ENCODE data around the gene OLFML2A. TPM values are rescaled to one million over a fixed set of nuclear protein-coding genes. Genes with fewer than 3 reads are reported as not detected.

OLFML2A gene
- total and polyA plus RNA-seq, 2 of the 4 experiments (the other 2 are of a cell fraction) = 2.0 to 5.9 TPM

DNA sequence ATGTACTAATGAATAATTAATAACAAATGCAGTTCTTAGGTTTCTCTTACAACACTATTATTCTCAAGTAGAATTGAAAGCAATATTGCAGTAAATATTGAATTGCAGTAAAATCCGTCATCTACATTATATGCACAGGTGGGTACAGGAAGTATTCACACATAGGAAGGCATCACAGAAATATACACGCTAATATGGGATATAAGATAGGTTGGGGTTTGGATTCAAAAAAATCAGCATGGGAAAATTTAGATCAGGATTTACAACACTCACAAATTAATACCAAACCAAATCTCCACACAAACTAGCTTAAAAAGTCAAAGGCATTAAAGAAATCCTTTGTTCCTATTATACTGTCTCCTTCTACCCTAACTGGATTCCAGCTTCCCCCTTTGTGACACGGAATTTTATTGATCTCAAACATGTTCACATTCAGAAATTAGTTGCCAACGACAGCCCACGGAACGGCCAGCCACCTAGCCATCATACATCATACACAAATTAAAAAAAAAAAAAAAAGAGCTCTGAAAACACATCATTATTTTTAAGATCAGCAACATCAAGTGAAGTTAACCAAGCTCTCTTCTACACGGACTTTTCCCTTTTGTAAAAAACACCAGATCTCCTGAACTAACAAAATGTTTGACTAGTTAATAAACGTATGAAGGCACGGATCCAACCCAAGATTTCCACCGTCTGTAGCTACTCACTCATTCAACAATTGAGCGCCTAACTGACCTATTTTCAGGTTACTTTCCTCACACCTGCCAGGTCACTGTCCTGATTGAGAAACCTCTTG, 8.0 kb upstream of the OLFML2A start:
- Histone ChIP-seq H3K4me2 (ENCODE audit: low read depth, low read length) (no peak overlapping the region), H3K9ac (ENCODE audit: low read depth, low read length) (no peak overlapping the region), H3K27me3 (ENCODE audit: control insufficient read depth, insufficient read depth, low read length) (peaks cover 57% of the 10 kb centered on the region), H3K36me3 (ENCODE audit: control insufficient read depth, insufficient read depth, low read length) (no peaks in the 10 kb centered on the region), H2AK9ac (replicated peaks; ENCODE audit: low read depth, low read length, poor library complexity) (no peak overlapping the region), H4K91ac (ENCODE audit: insufficient read depth, low read depth, low read length) (no peak overlapping the region), H4K5ac (ENCODE audit: low read depth, low read length) (no peak overlapping the region), H2BK5ac (ENCODE audit: low read depth, low read length, poor library complexity, severe bottlenecking) (no peak overlapping the region), H2AFZ (replicated peaks; ENCODE audit: low read length, poor library complexity) (no peak overlapping the region), H3K9me1 (ENCODE audit: insufficient read depth, low read length) (no peaks in the 10 kb centered on the region), H2BK15ac (ENCODE audit: low read depth, low read length) (no peak overlapping the region), H2BK120ac (ENCODE audit: low read depth, low read length) (no peak overlapping the region), H3K9me3 (ENCODE audit: control insufficient read depth, insufficient read depth, low read length) (no peaks in the 10 kb centered on the region), H3K27ac (ENCODE audit: insufficient read depth, low read length) (no peak overlapping the region), H3K56ac (ENCODE audit: extremely low read depth, insufficient read depth, low read length) (no peak overlapping the region), H3K23ac (ENCODE audit: low read depth, low read length) (peak overlapping the region; percentile 87), H3K14ac (replicated peaks; ENCODE audit: low read depth, low read length) (no peak overlapping the region), H3K4me1 (ENCODE audit: control insufficient read depth, insufficient read depth, low read length) (peaks cover 2% of the 10 kb centered on the region; the same call in 1 of the 2 replicates), H3K18ac (ENCODE audit: low read depth, low read length) (no peak overlapping the region), H4K8ac (ENCODE audit: low read depth in 2 of 2, low read length in 2 of 2) (no peak overlapping the region), H3K4me3 (ENCODE audit: insufficient read depth, low read depth, low read length) (no peak overlapping the region), H4K20me1 (ENCODE audit: insufficient read depth, low read length) (peaks cover 12% of the 10 kb centered on the region), H3K4ac (ENCODE audit: low read depth, low read length) (no peak overlapping the region), H2BK20ac (ENCODE audit: low read depth, low read length) (no peak overlapping the region), H2AK5ac (ENCODE audit: low read depth, low read length) (no peak overlapping the region), H3K79me1 (ENCODE audit: low read depth in 1 of 2, low read length in 2 of 2) (no peaks in the 10 kb centered on the region)
- WGBS, 2 experiments (ENCODE audit: extremely low coverage in 2 of 2, insufficient read length in 1 of 2) = 5% methylated on average over 3 of the region's 11 CpGs; no CpG with 5 or more reads in 1 of the 2 experiments
- DNase-seq (no peak), ATAC-seq (ENCODE audit: low read depth) (no peak)
- CTCF ChIA-PET = interaction anchor here (0.6 to 9.5 kb wide), 3 partner anchors 45 to 1173 kb away, joined by 3 to 165 read pairs (median 3); partner anchors contain the start of gene WDR38
- BruUV-seq (replicated peaks) = no TSS peak
- dilution Hi-C loops (cut with HindIII; ENCODE audit: low sequenced_read_pairs, unreplicated experiment) (no loop called here), in situ Hi-C loops (cut with MboI; ENCODE audit: low sequenced_read_pairs) (no loop called here), intact Hi-C loops (cut with micrococcal nuclease) (no loop called here)
- no peak for TF ChIP-seq POLR2A (IDR thresholded peaks at IDR 0.05; ENCODE audit: low read depth, low read length)
- TF ChIP-seq USF2 (IDR thresholded peaks at IDR 0.05; ENCODE audit: low read depth, low read length) = no peak
- TF ChIP-seq FOS (IDR thresholded peaks at IDR 0.05; ENCODE audit: low read depth, low read length) = no peak
- TF ChIP-seq BHLHE40 (IDR thresholded peaks at IDR 0.05; ENCODE audit: low read depth, low read length) = no peak
- TF ChIP-seq SMC3 (IDR thresholded peaks at IDR 0.05; ENCODE audit: low read depth, low read length) = no peak
- POLR2A ChIA-PET (ENCODE audit: unreplicated experiment) = interaction anchor here (0.6 kb wide), 1 partner anchor 88 kb away, joined by 4 read pairs; no protein-coding TSS in a partner anchor
